ENCODE data around the gene SHC3. TPM values are rescaled to one million over a fixed set of nuclear protein-coding genes. Genes with fewer than 3 reads are reported as not detected.

Gene SHC3
- total and polyA plus RNA-seq, 2 donors (not counting 3 experiments of a cell fraction or from before 2014, with no cell fraction given): 1.0 to 2.0 TPM

DNA sequence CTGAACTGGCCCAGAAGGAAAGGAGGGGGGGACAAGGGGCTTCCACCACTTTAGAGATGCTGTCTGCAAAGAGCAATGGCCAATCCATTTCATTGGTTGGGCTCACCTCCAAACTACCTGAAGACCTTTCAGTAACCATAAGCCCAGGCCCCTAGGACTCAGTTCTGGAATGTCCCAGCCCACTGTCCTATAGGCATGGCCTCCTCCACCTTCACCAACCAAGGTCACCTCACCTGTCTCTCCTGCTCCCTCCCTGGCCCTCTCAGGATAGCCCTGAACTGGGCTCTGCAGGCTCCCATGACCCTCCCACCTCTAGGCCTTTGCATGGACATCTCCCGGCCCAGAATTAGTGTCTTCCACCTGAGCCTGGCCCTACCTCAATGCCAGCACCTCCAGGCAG lies 165.0 kb downstream of the SHC3 start:
- Histone ChIP-seq H3K9me3 (replicated peaks; ENCODE audit: control insufficient read depth, insufficient read depth, low read length) (no peaks in the 10 kb centered on the region), H2AFZ (ENCODE audit: low read depth, low read length) (no peak overlapping the region), H3K9me1 (replicated peaks; ENCODE audit: control insufficient read depth, extremely low read depth, insufficient read depth, low read length) (no peaks in the 10 kb centered on the region), H3K9ac (replicated peaks; ENCODE audit: extremely low read depth, insufficient read depth, low read length) (no peak overlapping the region), H3K27me3 (ENCODE audit: control insufficient read depth in 2 of 2, insufficient read depth in 2 of 2, low read length in 2 of 2) (peaks cover 0 to 2% of the 10 kb centered on the region in 2 experiments), H3K36me3 (ENCODE audit: control insufficient read depth in 2 of 2, extremely low read depth in 1 of 2, insufficient read depth in 2 of 2, low read length in 2 of 2) (no peaks in the 10 kb centered on the region), H3K4me2 (ENCODE audit: insufficient read depth, low read length) (no peak overlapping the region), H3K4me1 (ENCODE audit: control insufficient read depth, extremely low read depth, insufficient read depth, low read length) (peaks cover 2% of the 10 kb centered on the region), H3K27ac (ENCODE audit: insufficient read depth, low read depth, low read length) (no peak overlapping the region), H4K20me1 (replicated peaks; ENCODE audit: control insufficient read depth, extremely low read depth, insufficient read depth, low read length) (no peaks in the 10 kb centered on the region), H3K79me2 (ENCODE audit: control insufficient read depth, insufficient read depth, low read length) (no peaks in the 10 kb centered on the region), H3K4me3 (replicated peaks in 1 of 3; ENCODE audit: insufficient read depth in 1 of 3, low read depth in 1 of 3, low read length in 3 of 3) (no peak overlapping the region)
- intact Hi-C loops (cut with micrococcal nuclease): no loop called here
- CTCF ChIA-PET: no interaction called here
- dilution Hi-C loops (cut with MboI; ENCODE audit: extremely low pct_ligation_motif_present, low sequenced_read_pairs): no loop called here
- no peak for TF ChIP-seq POLR2AphosphoS5 (IDR thresholded peaks at IDR 0.05; ENCODE audit: insufficient read depth, low read depth, low read length)
- TF ChIP-seq, protein P1, sequence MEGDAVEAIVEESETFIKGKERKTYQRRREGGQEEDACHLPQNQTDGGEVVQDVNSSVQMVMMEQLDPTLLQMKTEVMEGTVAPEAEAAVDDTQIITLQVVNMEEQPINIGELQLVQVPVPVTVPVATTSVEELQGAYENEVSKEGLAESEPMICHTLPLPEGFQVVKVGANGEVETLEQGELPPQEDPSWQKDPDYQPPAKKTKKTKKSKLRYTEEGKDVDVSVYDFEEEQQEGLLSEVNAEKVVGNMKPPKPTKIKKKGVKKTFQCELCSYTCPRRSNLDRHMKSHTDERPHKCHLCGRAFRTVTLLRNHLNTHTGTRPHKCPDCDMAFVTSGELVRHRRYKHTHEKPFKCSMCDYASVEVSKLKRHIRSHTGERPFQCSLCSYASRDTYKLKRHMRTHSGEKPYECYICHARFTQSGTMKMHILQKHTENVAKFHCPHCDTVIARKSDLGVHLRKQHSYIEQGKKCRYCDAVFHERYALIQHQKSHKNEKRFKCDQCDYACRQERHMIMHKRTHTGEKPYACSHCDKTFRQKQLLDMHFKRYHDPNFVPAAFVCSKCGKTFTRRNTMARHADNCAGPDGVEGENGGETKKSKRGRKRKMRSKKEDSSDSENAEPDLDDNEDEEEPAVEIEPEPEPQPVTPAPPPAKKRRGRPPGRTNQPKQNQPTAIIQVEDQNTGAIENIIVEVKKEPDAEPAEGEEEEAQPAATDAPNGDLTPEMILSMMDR (IDR thresholded peaks at IDR 0.05; ENCODE audit: extremely low read depth in 1 of 2, insufficient read depth in 1 of 2, low read depth in 1 of 2, low read length in 2 of 2): no peak
- BruUV-seq (replicated peaks): no TSS peak
- POLR2A ChIA-PET: no interaction called here
- FAIRE-seq (no peak), DNase-seq (ENCODE audit: low read depth, low spot score) (no peak)

DNA sequence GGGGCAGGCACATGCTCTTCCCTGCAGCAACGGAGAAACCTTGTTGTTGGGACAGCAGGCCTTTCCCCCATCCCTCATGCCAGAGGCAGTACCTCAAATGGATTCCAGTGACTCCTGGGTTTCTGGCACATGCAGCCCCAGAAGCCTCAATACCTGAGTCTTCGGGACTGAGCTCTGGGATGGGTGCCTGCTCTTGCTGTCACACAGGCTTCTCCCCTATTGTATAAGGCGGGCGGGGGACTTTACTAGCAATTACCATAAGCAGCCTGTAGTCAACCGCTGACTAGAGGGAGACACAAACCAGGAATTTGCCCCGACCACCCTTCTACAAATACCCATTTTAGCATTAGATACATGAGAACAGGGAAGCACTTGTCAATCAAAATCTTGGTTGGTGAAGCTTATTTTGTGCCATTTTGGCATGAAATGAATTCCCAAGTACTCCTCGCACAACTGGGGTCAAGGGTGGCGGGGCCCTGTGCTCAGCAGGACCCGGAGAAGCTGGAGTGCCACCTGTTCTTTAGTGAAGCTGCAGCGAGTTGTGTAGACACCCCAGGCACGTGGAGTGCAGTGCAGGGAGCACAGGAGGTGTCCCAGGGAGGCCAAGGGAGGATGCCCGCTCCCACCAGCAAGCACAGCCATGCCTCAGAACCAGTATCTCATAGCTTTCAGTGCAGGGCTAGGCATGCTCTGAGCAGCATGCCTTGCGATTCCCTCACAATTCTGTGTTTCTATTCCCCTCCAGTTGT lies 166.2 kb downstream of the SHC3 start:
- no peak overlapping the region for H3K4me3 ChIP-seq (replicated peaks in 1 of 3; ENCODE audit: insufficient read depth in 1 of 3, low read depth in 1 of 3, low read length in 3 of 3)
- H3K4me1 ChIP-seq (ENCODE audit: control insufficient read depth, extremely low read depth, insufficient read depth, low read length): peaks cover 2% of the 10 kb centered on the region
- H3K27me3 ChIP-seq (ENCODE audit: control insufficient read depth in 2 of 2, insufficient read depth in 2 of 2, low read length in 2 of 2): peaks cover 0 to 2% of the 10 kb centered on the region in 2 experiments
- H4K20me1 ChIP-seq (replicated peaks; ENCODE audit: control insufficient read depth, extremely low read depth, insufficient read depth, low read length): no peaks in the 10 kb centered on the region
- DNase-seq (ENCODE audit: low read depth, low spot score) (no peak), FAIRE-seq (no peak)
- TF ChIP-seq POLR2AphosphoS5 (IDR thresholded peaks at IDR 0.05; ENCODE audit: insufficient read depth, low read depth, low read length) (no peak), POLR2A (IDR thresholded peaks at IDR 0.05; ENCODE audit: low read depth, low read length) (no peak), GATA2 (IDR thresholded peaks at IDR 0.05; ENCODE audit: insufficient read depth, insufficient read length, low read depth, low read length) (no peak), FOS (IDR thresholded peaks at IDR 0.05; ENCODE audit: borderline replicate concordance, insufficient read depth, low read length) (no peak), MYC (IDR thresholded peaks at IDR 0.05; ENCODE audit: low read depth, low read length) (no peak), EZH2 (IDR thresholded peaks at IDR 0.05; ENCODE audit: borderline replicate concordance, low read depth, low read length, severe bottlenecking) (no peak)
- TF ChIP-seq, protein P1 (IDR thresholded peaks at IDR 0.05; ENCODE audit: extremely low read depth in 1 of 2, insufficient read depth in 1 of 2, low read depth in 1 of 2, low read length in 2 of 2): no peak
- TF ChIP-seq, protein P2, sequence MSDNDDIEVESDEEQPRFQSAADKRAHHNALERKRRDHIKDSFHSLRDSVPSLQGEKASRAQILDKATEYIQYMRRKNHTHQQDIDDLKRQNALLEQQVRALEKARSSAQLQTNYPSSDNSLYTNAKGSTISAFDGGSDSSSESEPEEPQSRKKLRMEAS (IDR thresholded peaks at IDR 0.05; ENCODE audit: insufficient read depth, insufficient read length): no peak
- dilution Hi-C loops (cut with MboI; ENCODE audit: extremely low pct_ligation_motif_present, low sequenced_read_pairs): no loop called here
- no peak overlapping the region for H3K27ac ChIP-seq (ENCODE audit: insufficient read depth, low read depth, low read length)
- no peak overlapping the region for H3K4me2 ChIP-seq (ENCODE audit: insufficient read depth, low read length)
- no peak overlapping the region for H2AFZ ChIP-seq (ENCODE audit: low read depth, low read length)
- intact Hi-C loops (cut with micrococcal nuclease): no loop called here
- no peaks in the 10 kb centered on the region for H3K9me3 ChIP-seq (replicated peaks; ENCODE audit: control insufficient read depth, insufficient read depth, low read length)
- ChIA-PET CTCF (no interaction called here), POLR2A (no interaction called here)
- no peaks in the 10 kb centered on the region for H3K79me2 ChIP-seq (ENCODE audit: control insufficient read depth, insufficient read depth, low read length)
- no peaks in the 10 kb centered on the region for H3K36me3 ChIP-seq (ENCODE audit: control insufficient read depth in 2 of 2, extremely low read depth in 1 of 2, insufficient read depth in 2 of 2, low read length in 2 of 2)
- no peaks in the 10 kb centered on the region for H3K9me1 ChIP-seq (replicated peaks; ENCODE audit: control insufficient read depth, extremely low read depth, insufficient read depth, low read length)
- no TSS peak for BruUV-seq (replicated peaks)
- H3K9ac ChIP-seq (replicated peaks; ENCODE audit: extremely low read depth, insufficient read depth, low read length): no peak overlapping the region
